CD14-positive monocyte (primary cell): ENCODE results near the gene C3orf18. TPM values are rescaled to one million over a fixed set of nuclear protein-coding genes. Genes with fewer than 3 reads are reported as not detected.
A peak's percentile ranks its signal among the peaks of the same experiment; 100 is the strongest.

Experiments used
- DNase-seq, 3 donors: peaks; one replicate each; pipeline ENCODE4 v3.0.0-alpha.2; 2011 to 2022
- H2AFZ ChIP-seq: 2 replicates; pipeline ENCODE4 v1.6.0; 2012; ENCODE audit warnings: mild to moderate bottlenecking, low read depth, low read length, inconsistent platforms; ENCODE audit not compliant: insufficient read depth, poor library complexity, severe bottlenecking
- H3K27ac ChIP-seq, 2 donors: 1 replicate in 1 of 2; 2 replicates in 1 of 2; pipeline ENCODE4 v1.5.1; 2012 to 2013; ENCODE audit warnings: low read length in 2 of 2, control low read depth in 1 of 2, inconsistent platforms in 1 of 2, low read depth in 1 of 2, mild to moderate bottlenecking in 1 of 2
- H3K27me3 ChIP-seq, 2 donors: one replicate each; pipeline versions ENCODE4 v1.6.0 to v1.6.1; 2011 to 2013; ENCODE audit warnings: low read length in 2 of 2; ENCODE audit not compliant: control insufficient read depth in 2 of 2, insufficient read depth in 2 of 2
- H3K36me3 ChIP-seq, 2 donors: replicated peaks in 1 of 2; 1 replicate in 1 of 2; 2 replicates in 1 of 2; pipeline versions ENCODE4 v1.5.1 to v1.6.1; 2012 to 2013; ENCODE audit warnings: low read length in 2 of 2, control low read depth in 1 of 2, inconsistent platforms in 1 of 2, mild to moderate bottlenecking in 1 of 2; ENCODE audit not compliant: insufficient read depth in 2 of 2, control insufficient read depth in 1 of 2
- H3K4me1 ChIP-seq, 2 donors: 1 replicate in 1 of 2; 2 replicates in 1 of 2; pipeline versions ENCODE4 v1.5.1 to v1.6.1; 2012 to 2013; ENCODE audit warnings: low read length in 2 of 2, control low read depth in 1 of 2, inconsistent platforms in 1 of 2, mild to moderate bottlenecking in 1 of 2, moderate library complexity in 1 of 2; ENCODE audit not compliant: insufficient read depth in 2 of 2, control insufficient read depth in 1 of 2
- H3K4me2 ChIP-seq: replicated peaks from 2 replicates; pipeline ENCODE3; 2012; ENCODE audit warnings: low read length, moderate library complexity, mild to moderate bottlenecking; ENCODE audit not compliant: poor library complexity, severe bottlenecking; ENCODE audit errors: extremely low read depth
- H3K4me3 ChIP-seq, 3 experiments: fragments of 200-600 bp in 1 of 3; sonication (generic) in 1 of 3; replicated peaks in 1 of 3; 1 replicate in 2 of 3; 2 replicates in 1 of 3; pipeline ENCODE4 v1.5.1; 2011 to 2013; ENCODE audit warnings: low read length in 3 of 3, mild to moderate bottlenecking in 3 of 3, control low read depth in 2 of 3, low read depth in 2 of 3, inconsistent platforms in 1 of 3, moderate library complexity in 1 of 3
- H3K79me2 ChIP-seq: 2 replicates; pipeline ENCODE4 v1.6.0; 2012; ENCODE audit warnings: mild to moderate bottlenecking, control low read depth, inconsistent platforms, low read length, moderate library complexity; ENCODE audit not compliant: insufficient read depth
- H3K9ac ChIP-seq: 2 replicates; pipeline ENCODE4 v1.6.0; 2017; ENCODE audit warnings: low read length, mild to moderate bottlenecking; ENCODE audit not compliant: insufficient read depth, poor library complexity, severe bottlenecking
- H3K9me3 ChIP-seq, 2 donors: replicated peaks in 1 of 2; 1 replicate in 1 of 2; 2 replicates in 1 of 2; pipeline versions ENCODE4 v1.5.1 to v1.6.1; 2012 to 2013; ENCODE audit warnings: low read length in 2 of 2, control low read depth in 1 of 2; ENCODE audit not compliant: control insufficient read depth in 1 of 2, insufficient read depth in 1 of 2
- H4K20me1 ChIP-seq: 2 replicates; pipeline ENCODE4 v1.6.0; 2012; ENCODE audit warnings: mild to moderate bottlenecking, low read length, control low read depth, moderate library complexity; ENCODE audit not compliant: insufficient read depth
- H3K27ac Mint-ChIP-seq, 7 donors: one replicate each; pipeline ENCODE4 v1.8.0; 2020; ENCODE audit warnings: mild to moderate bottlenecking in 7 of 7, mixed read lengths in 7 of 7, moderate library complexity in 6 of 7, inconsistent platforms in 2 of 7
- H3K27me3 Mint-ChIP-seq, 3 donors: one replicate each; pipeline ENCODE4 v1.8.0; 2021 to 2022; ENCODE audit warnings: low read depth in 3 of 3, mild to moderate bottlenecking in 3 of 3, mixed read lengths in 3 of 3, moderate library complexity in 3 of 3, inconsistent platforms in 1 of 3
- H3K36me3 Mint-ChIP-seq, 2 donors: one replicate each; pipeline ENCODE4 v1.8.0; 2020; ENCODE audit warnings: mixed read lengths in 2 of 2, inconsistent platforms in 1 of 2, mild to moderate bottlenecking in 1 of 2
- H3K4me1 Mint-ChIP-seq: one replicate; pipeline ENCODE4 v1.8.0; 2020; ENCODE audit warnings: mild to moderate bottlenecking, mixed read lengths
- H3K4me3 Mint-ChIP-seq, 2 donors: one replicate each; pipeline ENCODE4 v1.8.0; 2020; ENCODE audit warnings: mild to moderate bottlenecking in 2 of 2, mixed read lengths in 2 of 2, moderate library complexity in 1 of 2
- H3K9me3 Mint-ChIP-seq, 7 donors: one replicate each; pipeline ENCODE4 v1.8.0; 2020 to 2022; ENCODE audit warnings: mixed read lengths in 7 of 7, mild to moderate bottlenecking in 6 of 7, moderate library complexity in 6 of 7, inconsistent platforms in 2 of 7
- WGBS: methylation state at CpG from one replicate; pipeline ENCODE4 v1.1.5; 2013; ENCODE audit warnings: missing lambda C conversion rate; ENCODE audit not compliant: insufficient coverage; 5-methylcytosine and 5-hydroxymethylcytosine counted together
- intact Hi-C, 2 donors: fragments of 100-400 bp; cut with micrococcal nuclease; formaldehyde crosslinking; loops; one replicate each; pipeline versions ENCODE4 v1.15.0 to v1.15.1; 2023
- polyA plus RNA-seq, 3 donors: library from polyadenylated mRNA; depleted of rRNA in 1 of 3; unstranded in 2 of 3; stranded (reverse) in 1 of 3; fragments of 300-500 nt in 2 of 3; fragments of >200 nt in 1 of 3; fragmentation: Illumina TruSeq in 2 of 3; gene quantifications; 1 replicate in 2 of 3; 2 replicates in 1 of 3; pipeline ENCODE4 v1.2.3, GENCODE V29; 2012 to 2021
- TF ChIP-seq, protein P1 (sequence below): fragments of 200-600 bp; IDR thresholded peaks from one replicate; pipeline ENCODE4 v1.8.0; 2022; ENCODE audit warnings: antibody characterized with exemption, mild to moderate bottlenecking

The C3orf18 gene
- polyA plus RNA-seq, 3 donors: 0.18 to 1.5 (median 0.76) TPM

GRCh38 chr3:50531201-50531600 lies 36.3 kb downstream of the C3orf18 start:
- Histone ChIP-seq H3K4me3 (no peak overlapping the region), H3K4me1 (peaks cover 0 to 2% of the 10 kb centered on the region in 2 donors), H3K9ac (no peak overlapping the region), H2AFZ (no peak overlapping the region), H3K9me3 (no peaks in the 10 kb centered on the region), H4K20me1 (no peaks in the 10 kb centered on the region), H3K27ac (no peak overlapping the region), H3K27me3 (peaks cover 0 to 26% of the 10 kb centered on the region in 2 donors), H3K79me2 (no peaks in the 10 kb centered on the region), H3K4me2 (no peak overlapping the region), H3K36me3 (no peaks in the 10 kb centered on the region)
- 100% methylated on average over 1 of the region's 4 CpGs for WGBS
- DNase-seq: no peak
- TF ChIP-seq, protein P1, sequence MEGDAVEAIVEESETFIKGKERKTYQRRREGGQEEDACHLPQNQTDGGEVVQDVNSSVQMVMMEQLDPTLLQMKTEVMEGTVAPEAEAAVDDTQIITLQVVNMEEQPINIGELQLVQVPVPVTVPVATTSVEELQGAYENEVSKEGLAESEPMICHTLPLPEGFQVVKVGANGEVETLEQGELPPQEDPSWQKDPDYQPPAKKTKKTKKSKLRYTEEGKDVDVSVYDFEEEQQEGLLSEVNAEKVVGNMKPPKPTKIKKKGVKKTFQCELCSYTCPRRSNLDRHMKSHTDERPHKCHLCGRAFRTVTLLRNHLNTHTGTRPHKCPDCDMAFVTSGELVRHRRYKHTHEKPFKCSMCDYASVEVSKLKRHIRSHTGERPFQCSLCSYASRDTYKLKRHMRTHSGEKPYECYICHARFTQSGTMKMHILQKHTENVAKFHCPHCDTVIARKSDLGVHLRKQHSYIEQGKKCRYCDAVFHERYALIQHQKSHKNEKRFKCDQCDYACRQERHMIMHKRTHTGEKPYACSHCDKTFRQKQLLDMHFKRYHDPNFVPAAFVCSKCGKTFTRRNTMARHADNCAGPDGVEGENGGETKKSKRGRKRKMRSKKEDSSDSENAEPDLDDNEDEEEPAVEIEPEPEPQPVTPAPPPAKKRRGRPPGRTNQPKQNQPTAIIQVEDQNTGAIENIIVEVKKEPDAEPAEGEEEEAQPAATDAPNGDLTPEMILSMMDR: no peak
- Mint-ChIP-seq H3K4me1 (no peaks in the 10 kb centered on the region), H3K27me3 (peaks cover 27 to 43% (median 34%) of the 10 kb centered on the region in 3 donors), H3K36me3 (no peaks in the 10 kb centered on the region), H3K9me3 (peaks cover 0 to 3% (median 0%) of the 10 kb centered on the region in 7 donors), H3K27ac (no peak overlapping the region), H3K4me3 (no peak overlapping the region)
- intact Hi-C loops: no loop called here

GRCh38 chr3:50530001-50530970 lies 37.3 kb downstream of the C3orf18 start:
- TF ChIP-seq, protein P1: no peak
- 23% methylated on average over 26 of the region's 48 CpGs for WGBS
- Mint-ChIP-seq H3K4me3 (peak overlapping the region in 1 of 2 donors; percentile 18), H3K4me1 (peaks cover 5% of the 10 kb centered on the region), H3K27ac (no peak overlapping the region), H3K36me3 (no peaks in the 10 kb centered on the region), H3K27me3 (peaks cover 27 to 40% (median 28%) of the 10 kb centered on the region in 3 donors), H3K9me3 (peaks cover 0 to 3% (median 0%) of the 10 kb centered on the region in 7 donors)
- no peaks in the 10 kb centered on the region for H3K79me2 ChIP-seq
- intact Hi-C loops: no loop called here
- H3K4me3 ChIP-seq: no peak overlapping the region
- no peak for DNase-seq
- no peak overlapping the region for H2AFZ ChIP-seq
- peaks cover 0 to 26% of the 10 kb centered on the region in 2 donors for H3K27me3 ChIP-seq
- H3K36me3 ChIP-seq: no peaks in the 10 kb centered on the region
- H3K4me2 ChIP-seq: no peak overlapping the region
- no peak overlapping the region for H3K9ac ChIP-seq
- no peak overlapping the region for H3K27ac ChIP-seq
- no peaks in the 10 kb centered on the region for H3K9me3 ChIP-seq
- H3K4me1 ChIP-seq: peaks cover 5 to 11% of the 10 kb centered on the region in 2 donors
- no peaks in the 10 kb centered on the region for H4K20me1 ChIP-seq
